ENCODE results near the gene RNF180.

RNF180 gene

GRCh38 chr5:64292611-64293215 lies 127.1 kb downstream of the RNF180 start:
- in situ Hi-C loops (cut with MboI; ENCODE audit: low pct_unique_long_range_greater_than_20kb, low sequenced_read_pairs, unreplicated experiment), result no loop called here
- no peak for TF ChIP-seq CTCF (IDR thresholded peaks at IDR 0.05; ENCODE audit: extremely low read depth, insufficient read depth, missing control alignments)
- DNase-seq (ENCODE audit: low spot score), result no peak

- no peak for TF ChIP-seq CTCF (IDR thresholded peaks at IDR 0.05; ENCODE audit: extremely low read depth, insufficient read depth, missing control alignments)
- no peak for DNase-seq (ENCODE audit: low spot score)
- in situ Hi-C loops (cut with MboI; ENCODE audit: low pct_unique_long_range_greater_than_20kb, low sequenced_read_pairs, unreplicated experiment), result no loop called here
These were observed 129.5 kb downstream of the RNF180 start for GRCh38 chr5:64295101-64295500.

- no peak for DNase-seq (ENCODE audit: low spot score)
- in situ Hi-C loops (cut with MboI; ENCODE audit: low pct_unique_long_range_greater_than_20kb, low sequenced_read_pairs, unreplicated experiment), result no loop called here
- no peak for TF ChIP-seq CTCF (IDR thresholded peaks at IDR 0.05; ENCODE audit: extremely low read depth, insufficient read depth, missing control alignments)
These were observed 132.9 kb downstream of the RNF180 start for GRCh38 chr5:64298586-64298985.

- no peak for DNase-seq (ENCODE audit: low spot score)
- TF ChIP-seq CTCF (IDR thresholded peaks at IDR 0.05; ENCODE audit: extremely low read depth, insufficient read depth, missing control alignments), result no peak
- in situ Hi-C loops (cut with MboI; ENCODE audit: low pct_unique_long_range_greater_than_20kb, low sequenced_read_pairs, unreplicated experiment), result no loop called here
These were observed 134.2 kb downstream of the RNF180 start for GRCh38 chr5:64299805-64300204.

GRCh38 chr5:64301566-64301965 lies 135.9 kb downstream of the RNF180 start:
- in situ Hi-C loops (cut with MboI; ENCODE audit: low pct_unique_long_range_greater_than_20kb, low sequenced_read_pairs, unreplicated experiment), result no loop called here
- no peak for DNase-seq (ENCODE audit: low spot score)
- no peak for TF ChIP-seq CTCF (IDR thresholded peaks at IDR 0.05; ENCODE audit: extremely low read depth, insufficient read depth, missing control alignments)

GRCh38 chr5:64308135-64308534 lies 142.5 kb downstream of the RNF180 start:
- no peak for TF ChIP-seq CTCF (IDR thresholded peaks at IDR 0.05; ENCODE audit: extremely low read depth, insufficient read depth, missing control alignments)
- in situ Hi-C loops (cut with MboI; ENCODE audit: low pct_unique_long_range_greater_than_20kb, low sequenced_read_pairs, unreplicated experiment), result no loop called here
- no peak for DNase-seq (ENCODE audit: low spot score)

GRCh38 chr5:64312491-64312890 lies 146.8 kb downstream of the RNF180 start:
- TF ChIP-seq CTCF (IDR thresholded peaks at IDR 0.05; ENCODE audit: extremely low read depth, insufficient read depth, missing control alignments), result no peak
- in situ Hi-C loops (cut with MboI; ENCODE audit: low pct_unique_long_range_greater_than_20kb, low sequenced_read_pairs, unreplicated experiment), result no loop called here
- no peak for DNase-seq (ENCODE audit: low spot score)

Data from GM13977 (cell line).